ENCODE results near the gene ADNP2.

Gene ADNP2

GRCh38 chr18:80096032-80096565, 13.0 kb upstream of the ADNP2 start:
- no peak for DNase-seq (ENCODE audit: low read depth)
- TF ChIP-seq MYC (IDR thresholded peaks at IDR 0.05; ENCODE audit: low read depth, low read length) (no peak), POLR2A (IDR thresholded peaks at IDR 0.05; ENCODE audit: extremely low read depth, insufficient read length) (no peak), CTCF (IDR thresholded peaks at IDR 0.05; ENCODE audit: low read depth, low read length) (no peak)
- TF ChIP-seq, protein P1, sequence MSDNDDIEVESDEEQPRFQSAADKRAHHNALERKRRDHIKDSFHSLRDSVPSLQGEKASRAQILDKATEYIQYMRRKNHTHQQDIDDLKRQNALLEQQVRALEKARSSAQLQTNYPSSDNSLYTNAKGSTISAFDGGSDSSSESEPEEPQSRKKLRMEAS (IDR thresholded peaks at IDR 0.05; ENCODE audit: low read depth, low read length), result no peak
- no peak overlapping the region for H3K4me3 ChIP-seq (ENCODE audit: low read depth, low read length)

DNA sequence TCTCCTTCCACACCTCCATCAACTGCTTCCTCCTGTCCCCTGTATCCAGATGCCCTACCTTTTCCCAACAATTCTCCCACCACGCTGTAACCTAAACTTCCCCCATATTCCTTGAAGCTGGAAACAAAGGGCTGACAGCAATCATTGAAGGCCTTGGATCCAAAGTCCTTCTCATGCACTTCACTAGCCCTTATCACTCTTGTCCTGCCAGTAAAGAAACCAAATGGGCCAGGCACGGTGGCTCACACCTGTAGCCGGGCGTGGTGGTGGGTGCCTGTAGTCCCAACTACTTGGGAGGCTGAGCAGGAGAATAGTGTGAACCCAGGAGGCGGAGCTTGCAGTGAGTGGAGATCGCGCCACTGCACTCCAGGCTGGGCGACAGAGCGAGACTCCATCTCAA, 11.9 kb upstream of the ADNP2 start:
- TF ChIP-seq MYC (IDR thresholded peaks at IDR 0.05; ENCODE audit: low read depth, low read length) (no peak), POLR2A (IDR thresholded peaks at IDR 0.05; ENCODE audit: extremely low read depth, insufficient read length) (no peak), CTCF (IDR thresholded peaks at IDR 0.05; ENCODE audit: low read depth, low read length) (no peak)
- TF ChIP-seq, protein P1 (IDR thresholded peaks at IDR 0.05; ENCODE audit: low read depth, low read length), result no peak
- H3K4me3 ChIP-seq (ENCODE audit: low read depth, low read length), result no peak overlapping the region
- DNase-seq (ENCODE audit: low read depth), result no peak

DNA sequence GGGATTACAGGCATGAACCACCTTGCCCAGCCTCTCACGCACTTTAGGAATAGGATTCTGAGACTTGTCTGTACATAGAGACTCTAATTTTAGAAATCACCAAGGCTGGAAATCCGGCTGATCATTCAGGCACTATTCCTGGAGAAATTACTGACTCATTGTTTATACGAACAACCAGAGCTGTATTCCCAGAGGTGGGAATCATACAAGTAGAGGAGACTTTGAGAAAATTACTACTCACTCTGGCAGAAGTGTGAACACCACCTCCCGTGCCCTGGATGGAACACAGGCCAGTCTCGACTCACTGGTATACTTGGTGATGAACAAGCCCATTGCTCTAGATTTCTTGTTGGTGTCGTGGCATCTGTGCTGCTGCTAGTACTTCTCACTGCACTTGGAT, 5.8 kb upstream of the ADNP2 start:
- H3K4me3 ChIP-seq (ENCODE audit: low read depth, low read length), result no peak overlapping the region
- no peak for DNase-seq (ENCODE audit: low read depth)
- TF ChIP-seq, protein P1 (IDR thresholded peaks at IDR 0.05; ENCODE audit: low read depth, low read length), result no peak
- TF ChIP-seq CTCF (IDR thresholded peaks at IDR 0.05; ENCODE audit: low read depth, low read length), result no peak
- no peak for TF ChIP-seq POLR2A (IDR thresholded peaks at IDR 0.05; ENCODE audit: extremely low read depth, insufficient read length)
- TF ChIP-seq MYC (IDR thresholded peaks at IDR 0.05; ENCODE audit: low read depth, low read length), result no peak

- TF ChIP-seq, protein P1 (IDR thresholded peaks at IDR 0.05; ENCODE audit: low read depth, low read length), result no peak
- TF ChIP-seq CTCF (IDR thresholded peaks at IDR 0.05; ENCODE audit: low read depth, low read length) (no peak), MYC (IDR thresholded peaks at IDR 0.05; ENCODE audit: low read depth, low read length) (no peak), POLR2A (IDR thresholded peaks at IDR 0.05; ENCODE audit: extremely low read depth, insufficient read length) (no peak)
- H3K4me3 ChIP-seq (ENCODE audit: low read depth, low read length), result no peak overlapping the region
- DNase-seq (ENCODE audit: low read depth), result no peak
Measured at GRCh38 chr18:80104364-80104779, 4.7 kb upstream of the ADNP2 start.

DNA sequence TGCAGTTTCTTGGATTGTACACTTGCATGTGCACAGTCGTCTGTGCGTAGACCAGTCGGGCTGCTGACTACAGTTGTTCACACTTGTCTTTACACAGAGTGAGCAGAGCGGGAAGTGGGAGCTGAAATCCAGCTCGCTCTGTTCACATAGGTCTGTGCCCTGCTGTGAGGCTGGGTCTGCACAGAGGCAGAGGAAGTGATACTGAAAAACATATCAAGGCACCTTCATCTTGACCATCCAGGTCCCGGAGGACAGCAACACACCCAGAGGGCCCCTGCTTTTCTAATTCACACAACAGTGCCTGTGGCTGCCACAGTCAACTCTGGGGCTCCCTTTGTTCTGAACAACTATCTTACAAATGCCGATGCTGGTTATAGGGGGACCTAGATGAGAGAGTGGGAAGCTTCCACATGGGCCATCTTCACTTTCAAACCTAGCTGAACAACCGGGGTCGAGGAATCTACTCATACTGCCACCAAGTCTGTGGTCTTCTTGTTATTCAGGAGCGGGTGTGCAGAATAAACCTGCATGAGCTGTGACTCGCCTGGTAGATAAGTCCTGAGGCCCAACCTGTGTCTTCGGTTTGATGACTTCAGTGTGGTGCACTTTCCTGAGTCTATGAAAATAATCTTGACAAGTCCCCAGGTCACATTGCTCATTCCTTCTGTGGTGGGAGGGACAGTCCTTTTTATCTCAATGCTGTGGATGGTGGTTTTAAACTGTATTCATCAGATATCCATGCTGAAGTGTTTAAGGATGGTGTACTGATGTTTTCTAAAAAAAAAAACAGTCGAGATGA, 3.5 kb upstream of the ADNP2 start:
- TF ChIP-seq MYC (IDR thresholded peaks at IDR 0.05; ENCODE audit: low read depth, low read length), result no peak
- TF ChIP-seq CTCF (IDR thresholded peaks at IDR 0.05; ENCODE audit: low read depth, low read length), result no peak
- TF ChIP-seq, protein P1 (IDR thresholded peaks at IDR 0.05; ENCODE audit: low read depth, low read length), result no peak
- TF ChIP-seq POLR2A (IDR thresholded peaks at IDR 0.05; ENCODE audit: extremely low read depth, insufficient read length), result no peak
- no peak overlapping the region for H3K4me3 ChIP-seq (ENCODE audit: low read depth, low read length)
- peak; percentile 16 for DNase-seq (ENCODE audit: low read depth)

All from NB4 (cell line).